HG03095 (cell line): ENCODE measurements around the gene NR3C2.
"Not testable (repeated sequence)": the region's sequence is repeated elsewhere in the genome, so short reads cannot be mapped to it uniquely, and the experiment has no call there.

Experiments used
- ATAC-seq: cut with Tn5 transposase; IDR thresholded peaks from one replicate; pipeline ENCODE4 v1.9.1; 2021; ENCODE audit warnings: moderate library complexity; ENCODE audit not compliant: unreplicated experiment

NR3C2 gene

DNA sequence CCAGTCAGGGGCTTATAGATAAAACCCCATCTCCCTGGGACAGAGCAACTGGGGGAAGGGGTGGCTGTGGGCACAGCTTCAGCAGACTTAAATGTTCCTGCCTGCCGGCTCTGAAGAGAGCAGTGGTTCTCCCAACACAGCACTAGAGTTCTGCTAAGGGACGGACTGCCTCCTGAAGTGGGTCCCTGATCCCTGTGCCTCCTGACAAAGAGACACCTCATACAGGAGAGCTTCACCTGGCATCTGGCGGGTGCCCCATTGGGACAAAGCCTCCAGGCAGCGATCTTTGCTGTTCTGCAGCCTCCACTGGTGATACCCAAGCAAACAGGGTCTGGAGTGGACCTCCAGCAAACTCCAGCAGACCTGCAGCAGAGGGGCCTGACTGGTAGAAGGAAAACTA is 359.1 kb downstream of the NR3C2 start:
- ATAC-seq: not testable (repeated sequence)

- ATAC-seq: no peak
Measured at GRCh38 chr4:148081745-148082144, 360.5 kb downstream of the NR3C2 start.

DNA sequence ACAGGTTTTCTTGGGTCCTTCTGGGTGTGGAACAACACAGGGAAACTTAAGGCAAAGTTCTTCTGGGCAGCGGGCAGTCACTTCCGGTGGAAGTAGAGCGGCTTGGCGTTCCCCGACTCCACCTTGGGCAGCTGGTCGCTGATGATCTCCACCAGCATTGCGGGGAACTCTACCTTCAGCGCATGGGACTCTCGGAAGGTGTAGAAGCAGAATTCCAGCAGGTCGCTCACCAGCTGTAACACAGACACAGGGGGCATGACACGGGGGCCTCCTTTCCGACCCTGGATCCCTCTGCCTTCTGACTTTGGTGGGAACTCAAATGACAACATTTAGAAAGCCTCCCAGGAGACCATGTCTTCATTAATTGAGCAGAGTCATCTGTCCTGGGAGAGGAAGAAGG is 360.9 kb downstream of the NR3C2 start:
- no peak for ATAC-seq

DNA sequence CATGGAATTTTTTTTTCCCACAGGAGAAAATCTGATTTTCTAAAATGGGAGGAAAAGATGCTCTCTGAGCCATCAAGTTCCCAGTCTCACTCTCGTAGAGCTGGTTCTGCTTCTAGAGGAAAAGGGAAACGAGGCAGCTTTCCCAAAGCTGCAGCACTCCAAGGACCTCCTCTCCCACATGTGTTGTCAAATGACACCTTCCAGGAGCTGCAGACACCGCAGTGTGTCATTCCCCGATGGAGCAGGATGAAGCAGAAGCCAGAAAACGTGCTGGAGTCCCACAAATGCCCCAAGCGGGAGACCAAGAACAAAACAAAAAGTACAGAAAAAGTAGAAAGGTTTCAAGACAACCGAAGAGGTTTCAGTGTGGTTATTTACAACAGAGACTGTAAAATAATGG is 362.3 kb downstream of the NR3C2 start:
- no peak for ATAC-seq

- ATAC-seq: no peak
Measured at GRCh38 chr4:148078061-148078460, 364.2 kb downstream of the NR3C2 start.

DNA sequence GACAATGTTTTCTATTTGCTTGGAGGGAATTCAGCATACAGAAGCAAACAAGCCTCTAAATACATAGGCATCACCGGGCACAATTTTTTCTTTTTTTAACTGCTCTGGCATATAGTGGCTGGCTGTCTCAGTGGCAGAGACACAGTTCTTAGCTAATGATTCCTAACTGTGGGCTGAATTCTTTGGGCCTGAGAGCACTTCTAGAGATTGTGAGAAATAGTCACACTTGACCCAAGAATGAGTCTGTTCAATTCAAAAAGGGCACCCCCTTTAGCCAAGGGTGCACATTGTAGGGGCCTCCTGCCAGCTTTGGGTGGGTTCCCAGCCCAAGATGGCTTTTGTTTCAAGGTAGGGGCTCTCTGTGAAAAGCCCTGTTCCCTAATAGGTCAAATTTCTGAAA is 364.6 kb downstream of the NR3C2 start:
- ATAC-seq: no peak

DNA sequence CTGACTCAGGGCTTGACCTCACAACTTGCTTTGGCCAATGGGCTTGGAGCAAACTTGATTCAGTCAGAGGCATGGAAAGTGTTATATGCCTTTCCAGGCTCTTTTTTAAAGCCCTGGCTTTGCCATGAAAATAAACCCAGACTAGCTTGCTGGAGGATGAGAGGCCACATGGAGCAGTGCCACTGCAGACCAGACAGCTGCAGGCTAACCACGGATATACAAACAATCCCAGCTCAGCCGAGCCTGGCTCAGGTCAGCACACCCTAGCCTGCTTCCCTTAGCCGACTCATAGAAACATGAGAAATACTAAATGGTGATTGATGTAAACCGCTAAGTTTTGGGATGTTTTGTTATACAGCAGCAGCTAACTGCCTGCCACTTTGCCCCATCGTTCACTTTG is 365.2 kb downstream of the NR3C2 start:
- no peak for ATAC-seq

DNA sequence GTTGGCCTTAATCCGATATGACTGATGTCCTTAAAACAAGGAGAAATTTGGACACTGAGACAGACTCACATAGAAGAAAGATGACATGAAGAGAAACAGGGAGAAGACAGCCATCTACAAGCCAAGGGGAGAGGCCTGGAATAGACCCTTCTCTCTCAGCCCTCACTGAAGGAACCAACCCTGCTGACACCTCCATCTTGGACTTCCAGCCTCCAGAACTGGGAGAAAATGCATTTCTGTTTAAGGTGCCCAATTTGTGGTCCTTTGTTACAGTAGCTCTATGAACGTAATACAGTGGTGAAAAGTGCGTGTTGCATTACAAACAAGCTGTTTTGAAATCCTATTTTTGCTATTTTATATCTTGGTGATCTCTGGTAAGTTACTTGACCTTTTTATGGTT is 366.8 kb downstream of the NR3C2 start:
- ATAC-seq: no peak

DNA sequence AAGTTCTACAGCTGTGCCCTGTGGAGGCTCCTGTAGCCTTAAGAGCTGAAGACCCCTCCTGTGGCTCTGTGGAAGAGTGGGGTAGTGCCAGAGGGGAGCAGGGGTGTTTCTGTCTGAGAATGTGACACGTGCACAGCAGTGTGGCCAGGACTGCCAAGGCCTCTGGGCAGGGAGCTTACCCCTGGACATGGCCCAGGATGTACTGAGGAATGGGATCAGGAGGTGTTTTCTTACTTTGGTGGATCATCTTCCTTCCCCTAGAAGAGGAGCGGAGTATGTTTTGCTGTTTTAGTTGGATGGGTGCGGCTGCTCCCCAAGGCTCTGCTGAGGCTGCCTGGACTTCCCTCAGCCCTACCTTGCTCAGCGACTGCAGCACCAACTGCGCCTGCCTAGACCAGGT is 367.8 kb downstream of the NR3C2 start:
- ATAC-seq: no peak

DNA sequence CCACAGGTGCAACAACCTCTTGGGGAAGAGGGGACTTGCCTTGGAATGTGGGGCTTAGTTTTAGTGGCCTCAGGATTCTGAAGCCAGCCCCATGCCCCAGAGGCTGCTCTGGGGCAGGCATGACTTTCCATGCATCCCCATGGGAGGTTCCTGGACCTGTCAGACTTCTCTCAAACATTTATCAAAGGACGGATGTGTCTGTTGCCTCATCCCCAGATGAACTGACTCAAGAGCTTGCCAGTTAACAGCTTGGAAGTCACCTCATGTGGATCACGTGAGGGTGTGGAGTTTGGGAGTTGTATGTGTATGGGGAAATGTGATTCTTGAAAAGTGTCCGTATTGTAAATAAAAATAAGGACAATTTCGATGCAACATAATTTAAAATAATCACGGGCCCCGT is 368.9 kb downstream of the NR3C2 start:
- ATAC-seq: no peak

DNA sequence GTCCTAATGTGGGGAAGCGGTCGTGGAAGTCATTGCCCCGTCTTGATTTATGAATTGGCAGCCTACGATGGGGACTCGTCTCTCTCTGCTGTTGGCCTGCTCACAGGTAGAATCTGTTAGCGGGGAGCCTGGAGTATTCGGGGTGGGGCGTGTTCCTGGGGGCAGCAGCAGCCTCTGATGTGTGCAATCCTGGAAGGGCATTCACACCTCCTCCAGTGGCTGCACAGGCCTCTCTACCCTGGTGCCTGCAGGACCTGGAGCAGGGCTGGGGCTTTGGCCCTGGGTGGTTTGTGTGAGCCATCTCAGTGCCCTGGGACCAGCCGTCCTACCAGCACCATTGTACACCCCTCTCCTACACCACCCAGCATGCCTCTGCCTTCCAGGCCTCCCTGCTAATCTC is 369.4 kb downstream of the NR3C2 start:
- no peak for ATAC-seq

- no peak for ATAC-seq
Measured at GRCh38 chr4:148071009-148071408, 371.2 kb downstream of the NR3C2 start.

DNA sequence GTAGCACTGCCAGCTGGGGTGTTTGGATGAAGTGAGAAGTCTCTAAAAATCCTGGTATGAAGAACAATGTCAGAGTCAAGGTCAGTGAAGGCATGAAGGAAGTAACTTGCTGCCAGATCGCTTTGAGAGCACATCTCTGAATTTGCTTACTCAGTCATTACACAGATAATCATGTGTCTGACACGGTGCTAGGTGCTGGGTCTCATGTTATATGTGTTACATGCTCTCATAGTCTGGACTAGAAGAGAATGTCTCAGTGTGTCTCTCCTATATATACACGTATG is 372.4 kb downstream of the NR3C2 start:
- ATAC-seq: no peak

DNA sequence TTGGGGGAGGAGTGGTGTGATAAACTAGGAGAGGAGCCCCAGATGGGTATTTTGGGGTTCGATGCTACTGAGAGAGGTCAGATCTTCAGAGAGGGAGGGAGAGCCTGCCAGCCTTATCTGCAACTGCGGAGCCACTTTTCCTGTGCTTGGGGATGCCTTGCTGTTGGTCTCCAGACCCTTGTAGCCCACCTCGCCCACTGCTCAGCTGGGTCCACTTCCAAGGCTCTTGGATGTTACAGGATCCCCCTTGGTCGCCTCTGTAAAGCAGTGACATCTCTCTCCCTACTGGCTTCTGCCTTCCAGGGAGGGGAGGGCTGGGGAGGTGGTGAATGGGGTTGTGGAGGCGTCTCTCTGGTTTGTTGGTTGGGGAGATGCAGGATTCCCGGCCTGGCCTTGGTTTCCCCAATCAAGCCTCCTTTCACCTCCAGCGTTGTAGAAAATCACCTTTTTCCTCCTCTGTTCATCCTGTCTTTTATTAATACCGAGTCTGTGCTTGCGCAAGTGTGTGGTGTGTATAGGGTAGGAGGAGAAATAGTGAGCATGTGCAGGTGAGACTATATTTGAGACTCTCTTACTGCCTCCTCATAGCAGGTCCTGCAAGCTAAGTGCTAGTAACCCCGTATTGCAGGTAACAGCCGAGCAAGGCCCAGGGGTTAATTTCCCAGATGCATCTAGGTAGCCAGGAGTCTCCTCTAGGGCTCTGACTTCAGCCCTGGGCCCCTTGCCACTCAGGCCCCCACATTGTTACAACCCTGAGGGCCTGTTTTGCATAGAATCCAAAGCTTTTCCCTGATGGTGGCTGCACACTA is 372.9 kb downstream of the NR3C2 start:
- no peak for ATAC-seq

- no peak for ATAC-seq
Measured at GRCh38 chr4:148068065-148068911, 373.9 kb downstream of the NR3C2 start.

DNA sequence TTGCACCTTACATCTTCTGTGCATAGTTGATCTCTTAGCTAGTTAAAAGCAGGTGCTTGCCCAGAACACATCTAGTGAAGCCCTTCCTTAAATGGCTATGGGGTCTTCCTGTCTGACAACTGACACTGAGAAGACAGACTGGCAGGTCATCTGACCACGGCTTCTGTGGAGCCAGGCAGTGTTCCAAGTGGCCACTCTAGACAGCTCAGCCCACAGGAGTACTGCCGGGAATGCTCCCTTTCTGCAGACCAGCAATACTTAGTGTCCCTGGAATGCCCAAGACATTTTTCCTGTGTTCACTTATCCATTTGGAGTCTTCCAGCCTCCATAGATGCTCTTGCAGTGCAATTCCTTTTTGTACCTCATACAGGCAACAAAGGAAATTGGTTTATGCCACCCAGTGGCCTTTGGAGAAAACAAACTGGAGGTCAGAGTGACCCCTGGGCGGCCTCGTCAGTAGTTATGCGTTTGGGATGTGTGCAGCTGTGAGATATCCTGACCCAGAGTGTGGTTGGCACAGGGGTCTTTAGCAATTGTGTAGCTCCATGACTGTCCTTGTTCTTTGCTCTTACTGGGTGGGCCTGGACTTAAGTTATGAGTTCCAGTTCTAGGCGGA is 374.8 kb downstream of the NR3C2 start:
- no peak for ATAC-seq

- no peak for ATAC-seq
Measured at GRCh38 chr4:148065075-148065474, 377.1 kb downstream of the NR3C2 start.

GRCh38 chr4:148064451-148064850 is 377.8 kb downstream of the NR3C2 start:
- no peak for ATAC-seq

GRCh38 chr4:148062301-148062950 is 379.8 kb downstream of the NR3C2 start:
- no peak for ATAC-seq

DNA sequence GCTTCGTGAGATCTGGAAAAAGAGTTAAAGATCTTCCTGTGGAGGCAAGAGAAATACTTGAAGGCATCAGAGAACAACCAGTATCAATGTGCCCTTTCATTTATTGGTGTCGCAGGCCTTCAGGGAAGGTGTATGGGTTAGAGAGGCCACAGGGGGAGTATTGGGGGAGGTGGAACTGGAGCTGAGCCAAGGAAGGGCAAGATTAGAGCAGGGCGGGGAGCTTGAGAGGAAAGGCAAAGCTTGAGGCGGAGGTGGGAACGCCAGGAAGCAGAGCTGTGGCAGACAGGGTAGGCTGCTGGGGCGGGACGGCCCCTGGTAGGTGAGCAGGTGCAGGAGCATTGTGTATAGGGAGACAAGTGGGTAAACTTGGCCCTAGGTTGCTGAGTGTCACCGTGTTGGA is 380.4 kb downstream of the NR3C2 start:
- no peak for ATAC-seq

GRCh38 chr4:148061141-148061481 is 381.1 kb downstream of the NR3C2 start:
- ATAC-seq: no peak
